ENCODE results near the gene DKC1. TPM values are rescaled to one million over a fixed set of nuclear protein-coding genes. Genes with fewer than 3 reads are reported as not detected.

DKC1 gene
- total RNA-seq, 1 donor from 2014 or later, result 45.6 TPM

DNA sequence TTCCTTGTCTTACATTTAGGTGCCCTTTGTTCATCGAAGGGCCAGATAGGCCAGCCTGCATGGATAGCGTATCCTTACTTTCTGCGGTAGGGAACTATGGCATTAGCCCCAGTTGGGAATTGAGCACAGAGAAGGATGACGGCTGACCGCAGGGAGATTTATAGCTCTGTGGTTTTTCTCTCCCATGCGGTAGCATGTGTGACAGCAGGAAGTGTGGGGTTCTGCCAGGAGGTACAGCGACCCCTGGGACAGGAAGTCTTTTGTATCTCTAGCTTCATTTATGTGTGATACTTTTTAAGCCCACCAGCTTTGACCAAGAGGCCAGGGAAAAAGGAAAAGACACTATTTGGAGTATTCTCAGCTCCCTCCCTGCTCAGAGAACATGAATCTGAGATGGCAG is 44.8 kb upstream of the DKC1 start:
- Histone ChIP-seq H3K4me1 (no peaks in the 10 kb centered on the region), H3K27ac (no peak overlapping the region), H3K36me3 (no peaks in the 10 kb centered on the region), H3K79me2 (ENCODE audit: low read depth) (no peaks in the 10 kb centered on the region), H3F3A (ENCODE audit: low read depth) (no peaks in the 10 kb centered on the region), H3K9me3 (ENCODE audit: low read depth) (no peaks in the 10 kb centered on the region), H3K4me3 (no peak overlapping the region), H3K4me2 (no peak overlapping the region), H3K27me3 (no peaks in the 10 kb centered on the region), H2AFZ (replicated peaks) (no peak overlapping the region), H3K9ac (no peak overlapping the region), H4K20me1 (ENCODE audit: low read depth) (no peaks in the 10 kb centered on the region)
- Mint-ChIP-seq H3K27me3 (ENCODE audit: insufficient read depth, low read depth) (no peaks in the 10 kb centered on the region), H3K4me3 (no peak overlapping the region), H3K4me1 (no peaks in the 10 kb centered on the region), H3K9me3 (peaks cover 7% of the 10 kb centered on the region), H3K27ac (no peak overlapping the region), H3K36me3 (no peaks in the 10 kb centered on the region)
- no peak for DNase-seq (ENCODE audit: low spot score)
- TF ChIP-seq EZH2phosphoT487 (IDR thresholded peaks at IDR 0.05), result no peak
- TF ChIP-seq, protein P1, sequence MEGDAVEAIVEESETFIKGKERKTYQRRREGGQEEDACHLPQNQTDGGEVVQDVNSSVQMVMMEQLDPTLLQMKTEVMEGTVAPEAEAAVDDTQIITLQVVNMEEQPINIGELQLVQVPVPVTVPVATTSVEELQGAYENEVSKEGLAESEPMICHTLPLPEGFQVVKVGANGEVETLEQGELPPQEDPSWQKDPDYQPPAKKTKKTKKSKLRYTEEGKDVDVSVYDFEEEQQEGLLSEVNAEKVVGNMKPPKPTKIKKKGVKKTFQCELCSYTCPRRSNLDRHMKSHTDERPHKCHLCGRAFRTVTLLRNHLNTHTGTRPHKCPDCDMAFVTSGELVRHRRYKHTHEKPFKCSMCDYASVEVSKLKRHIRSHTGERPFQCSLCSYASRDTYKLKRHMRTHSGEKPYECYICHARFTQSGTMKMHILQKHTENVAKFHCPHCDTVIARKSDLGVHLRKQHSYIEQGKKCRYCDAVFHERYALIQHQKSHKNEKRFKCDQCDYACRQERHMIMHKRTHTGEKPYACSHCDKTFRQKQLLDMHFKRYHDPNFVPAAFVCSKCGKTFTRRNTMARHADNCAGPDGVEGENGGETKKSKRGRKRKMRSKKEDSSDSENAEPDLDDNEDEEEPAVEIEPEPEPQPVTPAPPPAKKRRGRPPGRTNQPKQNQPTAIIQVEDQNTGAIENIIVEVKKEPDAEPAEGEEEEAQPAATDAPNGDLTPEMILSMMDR (IDR thresholded peaks at IDR 0.05), result no peak
- no peak for TF ChIP-seq EZH2 (IDR thresholded peaks at IDR 0.05)

DNA sequence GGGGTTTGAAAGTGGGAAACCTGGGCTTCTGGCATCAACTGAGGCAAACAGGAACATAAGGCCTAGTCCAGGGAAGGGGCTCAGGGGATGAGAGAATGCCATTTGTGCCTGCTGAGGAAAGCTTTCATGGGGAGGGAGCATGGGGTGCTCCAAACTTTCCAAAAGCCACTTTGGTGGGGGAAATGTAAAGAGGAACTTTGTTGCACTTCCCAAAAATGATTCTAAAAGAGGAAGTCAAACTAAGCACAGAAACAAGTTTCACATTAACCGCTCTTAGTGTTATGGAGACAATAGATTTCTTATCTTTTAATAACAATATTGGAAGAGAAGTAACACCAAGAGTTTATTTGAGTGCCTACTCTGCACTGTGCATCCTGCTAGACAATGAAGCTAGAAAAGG is 44.0 kb upstream of the DKC1 start:
- Mint-ChIP-seq H3K4me1 (no peaks in the 10 kb centered on the region), H3K27me3 (ENCODE audit: insufficient read depth, low read depth) (no peaks in the 10 kb centered on the region), H3K9me3 (peaks cover 9% of the 10 kb centered on the region), H3K4me3 (no peak overlapping the region), H3K27ac (no peak overlapping the region), H3K36me3 (no peaks in the 10 kb centered on the region)
- no peaks in the 10 kb centered on the region for H4K20me1 ChIP-seq (ENCODE audit: low read depth)
- no peak overlapping the region for H3K27ac ChIP-seq
- H3K79me2 ChIP-seq (ENCODE audit: low read depth), result no peaks in the 10 kb centered on the region
- no peak overlapping the region for H3K4me3 ChIP-seq
- no peak overlapping the region for H2AFZ ChIP-seq (replicated peaks)
- H3K4me1 ChIP-seq, result no peaks in the 10 kb centered on the region
- H3F3A ChIP-seq (ENCODE audit: low read depth), result no peaks in the 10 kb centered on the region
- DNase-seq (ENCODE audit: low spot score), result no peak
- H3K27me3 ChIP-seq, result no peaks in the 10 kb centered on the region
- TF ChIP-seq EZH2phosphoT487 (IDR thresholded peaks at IDR 0.05), result no peak
- no peak for TF ChIP-seq EZH2 (IDR thresholded peaks at IDR 0.05)
- TF ChIP-seq, protein P1 (IDR thresholded peaks at IDR 0.05), result no peak
- H3K4me2 ChIP-seq, result no peak overlapping the region
- H3K9ac ChIP-seq, result no peak overlapping the region
- H3K9me3 ChIP-seq (ENCODE audit: low read depth), result no peaks in the 10 kb centered on the region
- H3K36me3 ChIP-seq, result no peaks in the 10 kb centered on the region

DNA sequence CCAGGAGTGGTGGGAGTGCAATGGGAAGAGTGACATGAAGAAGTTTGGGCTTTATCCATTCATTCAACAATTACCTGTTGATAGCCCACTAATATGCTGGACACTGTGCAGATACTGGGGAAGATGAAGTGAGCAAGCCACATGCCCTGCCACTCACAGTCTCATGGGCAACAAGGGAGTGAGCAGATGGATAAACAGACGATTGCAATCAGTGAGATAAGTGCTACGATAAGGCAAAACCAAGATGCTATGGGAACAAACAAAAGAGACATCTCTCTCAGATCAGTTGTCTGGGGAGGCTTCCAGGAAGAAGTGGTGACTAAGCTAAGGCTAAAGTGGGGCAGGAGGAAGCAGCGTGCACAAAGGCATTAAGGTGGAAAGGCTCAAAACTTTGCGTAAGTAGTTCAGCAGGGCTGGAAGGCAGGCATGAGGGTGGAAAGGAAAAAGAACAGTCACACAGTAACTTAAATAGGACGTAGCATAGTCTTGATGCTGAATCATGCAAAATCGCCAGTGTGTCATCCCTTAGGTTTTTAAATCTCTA is 43.5 kb upstream of the DKC1 start:
- no peak overlapping the region for H3K4me2 ChIP-seq
- no peaks in the 10 kb centered on the region for H3K79me2 ChIP-seq (ENCODE audit: low read depth)
- H3K36me3 Mint-ChIP-seq, result no peaks in the 10 kb centered on the region
- no peaks in the 10 kb centered on the region for H3K9me3 ChIP-seq (ENCODE audit: low read depth)
- H3F3A ChIP-seq (ENCODE audit: low read depth), result no peaks in the 10 kb centered on the region
- H4K20me1 ChIP-seq (ENCODE audit: low read depth), result no peaks in the 10 kb centered on the region
- no peak overlapping the region for H3K4me3 ChIP-seq
- TF ChIP-seq EZH2 (IDR thresholded peaks at IDR 0.05) (no peak), EZH2phosphoT487 (IDR thresholded peaks at IDR 0.05) (no peak)
- TF ChIP-seq, protein P1 (IDR thresholded peaks at IDR 0.05), result no peak
- no peak overlapping the region for H2AFZ ChIP-seq (replicated peaks)
- H3K9me3 Mint-ChIP-seq, result peaks cover 9% of the 10 kb centered on the region
- no peaks in the 10 kb centered on the region for H3K4me1 Mint-ChIP-seq
- H3K27ac ChIP-seq, result no peak overlapping the region
- no peak overlapping the region for H3K4me3 Mint-ChIP-seq
- H3K27me3 ChIP-seq, result no peaks in the 10 kb centered on the region
- no peaks in the 10 kb centered on the region for H3K4me1 ChIP-seq
- H3K27ac Mint-ChIP-seq, result no peak overlapping the region
- no peak for DNase-seq (ENCODE audit: low spot score)
- no peaks in the 10 kb centered on the region for H3K36me3 ChIP-seq
- H3K27me3 Mint-ChIP-seq (ENCODE audit: insufficient read depth, low read depth), result no peaks in the 10 kb centered on the region
- H3K9ac ChIP-seq, result no peak overlapping the region
